Hepatocyte (in vitro differentiated cells): Measurements from ENCODE around the gene SYNE4. TPM values are rescaled to one million over a fixed set of nuclear protein-coding genes. Genes with fewer than 3 reads are reported as not detected.

Experiments
- DNase-seq: peaks from one replicate; pipeline ENCODE4 v3.0.0-alpha.2; 2016; ENCODE audit warnings: low spot score
- H2AFZ ChIP-seq: fragments of 200-600 bp; sonication (generic); 2 replicates; pipeline ENCODE4 v1.6.0; 2016; ENCODE audit warnings: antibody characterized with exemption, mild to moderate bottlenecking
- H3K27ac ChIP-seq: fragments of 200-600 bp; sonication (generic); 2 replicates; pipeline ENCODE4 v1.5.1; 2016; ENCODE audit warnings: mild to moderate bottlenecking
- H3K27me3 ChIP-seq: fragments of 200-600 bp; sonication (generic); 2 replicates; pipeline ENCODE4 v1.6.1; 2016
- H3K36me3 ChIP-seq: fragments of 200-600 bp; sonication (generic); replicated peaks from 2 replicates; pipeline ENCODE4 v1.5.1; 2016; ENCODE audit warnings: low read depth; ENCODE audit not compliant: insufficient read depth
- H3K4me1 ChIP-seq: fragments of 200-600 bp; sonication (generic); 2 replicates; pipeline ENCODE4 v1.5.1; 2016; ENCODE audit warnings: mild to moderate bottlenecking, moderate library complexity; ENCODE audit not compliant: insufficient read depth
- H3K4me2 ChIP-seq: fragments of 200-600 bp; sonication (generic); 2 replicates; pipeline ENCODE4 v1.6.0; 2016
- H3K4me3 ChIP-seq: fragments of 200-600 bp; sonication (generic); 2 replicates; pipeline ENCODE4 v1.5.1; 2016; ENCODE audit warnings: mild to moderate bottlenecking
- H3K79me2 ChIP-seq: fragments of 200-600 bp; sonication (generic); 2 replicates; pipeline ENCODE4 v1.6.0; 2017; ENCODE audit warnings: mild to moderate bottlenecking
- H3K9me2 ChIP-seq: fragments of 200-600 bp; sonication (generic); replicated peaks from 2 replicates; pipeline ENCODE4 v1.6.0; 2017; ENCODE audit warnings: mild to moderate bottlenecking; ENCODE audit not compliant: insufficient read depth
- H3K9me3 ChIP-seq: fragments of 200-600 bp; sonication (generic); 2 replicates; pipeline ENCODE4 v1.5.1; 2016; ENCODE audit warnings: low read depth, mild to moderate bottlenecking
- H4K20me1 ChIP-seq: fragments of 200-600 bp; sonication (generic); 2 replicates; pipeline ENCODE4 v1.6.0; 2016; ENCODE audit warnings: mild to moderate bottlenecking; ENCODE audit not compliant: insufficient read depth, poor library complexity, severe bottlenecking
- CTCF ChIP-seq: fragments of 200-600 bp; sonication (generic); IDR thresholded peaks from 2 replicates; pipeline ENCODE4 v1.5.1; 2016; ENCODE audit warnings: antibody characterized with exemption, mild to moderate bottlenecking; ENCODE audit not compliant: poor library complexity
- EZH2 ChIP-seq: fragments of 200-600 bp; sonication (generic); IDR thresholded peaks from 2 replicates; pipeline ENCODE4 v1.6.1; 2016; ENCODE audit warnings: antibody characterized with exemption, mild to moderate bottlenecking, borderline replicate concordance
- EZH2phosphoT487 ChIP-seq: fragments of 200-600 bp; sonication (generic); IDR thresholded peaks from one replicate; pipeline ENCODE4 v1.6.1; 2018; ENCODE audit warnings: antibody characterized with exemption, mild to moderate bottlenecking, low read depth, moderate library complexity; ENCODE audit not compliant: unreplicated experiment, severe bottlenecking
- WGBS: methylation state at CpG from one replicate; pipeline ENCODE4 v1.1.6; 2016; ENCODE audit warnings: low lambda C conversion rate; ENCODE audit errors: missing lambda C conversion rate; 5-methylcytosine and 5-hydroxymethylcytosine counted together
- polyA plus RNA-seq: library from polyadenylated mRNA; unstranded; fragments of >200 nt; fragmentation: Nextera tagmentation; extraction: Ambion mirVana; gene quantifications from 2 replicates; pipeline ENCODE4 v1.2.1, GENCODE V29; 2016
- total RNA-seq: library from RNA; depleted of rRNA; stranded (reverse); fragments of >200 nt; gene quantifications from 2 replicates; pipeline ENCODE4 v1.2.3, GENCODE V29; 2014

The SYNE4 gene
- total and polyA plus RNA-seq, 2 experiments from 2014 or later, result 6.5 to 19.8 TPM

DNA sequence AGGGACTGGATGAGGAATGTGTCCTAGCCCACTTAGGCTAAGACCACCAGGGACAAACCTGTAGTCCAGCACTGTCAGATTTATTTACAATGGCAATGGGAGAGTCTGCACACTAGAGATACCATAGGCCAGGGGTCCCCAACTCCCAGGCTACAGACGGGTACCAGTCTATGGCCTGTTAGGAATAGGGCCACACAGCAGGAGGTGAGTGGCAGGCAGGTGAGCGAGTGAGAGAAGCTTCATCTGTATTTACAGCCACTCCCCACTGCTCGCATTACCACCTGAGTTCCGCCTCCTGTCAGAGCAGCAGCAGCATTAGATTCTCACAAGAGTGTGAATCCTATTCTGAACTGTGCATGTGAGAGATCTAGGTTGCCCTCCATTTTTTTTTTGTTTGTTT is 43.0 kb upstream of the SYNE4 start:
- H3K9me3 ChIP-seq, result no peaks in the 10 kb centered on the region
- no peaks in the 10 kb centered on the region for H4K20me1 ChIP-seq
- WGBS, result 87% methylated on average over 4 of the region's 4 CpGs
- no peaks in the 10 kb centered on the region for H3K36me3 ChIP-seq
- peaks cover 17% of the 10 kb centered on the region for H3K79me2 ChIP-seq
- H3K27me3 ChIP-seq, result no peaks in the 10 kb centered on the region
- DNase-seq, result no peak
- H3K4me3 ChIP-seq, result no peak overlapping the region
- peaks cover 9% of the 10 kb centered on the region for H3K4me1 ChIP-seq
- no peak overlapping the region for H3K27ac ChIP-seq
- H3K4me2 ChIP-seq, result no peak overlapping the region
- H3K9me2 ChIP-seq, result no peaks in the 10 kb centered on the region
- no peak overlapping the region for H2AFZ ChIP-seq
- TF ChIP-seq EZH2 (no peak), EZH2phosphoT487 (no peak), CTCF (no peak)

DNA sequence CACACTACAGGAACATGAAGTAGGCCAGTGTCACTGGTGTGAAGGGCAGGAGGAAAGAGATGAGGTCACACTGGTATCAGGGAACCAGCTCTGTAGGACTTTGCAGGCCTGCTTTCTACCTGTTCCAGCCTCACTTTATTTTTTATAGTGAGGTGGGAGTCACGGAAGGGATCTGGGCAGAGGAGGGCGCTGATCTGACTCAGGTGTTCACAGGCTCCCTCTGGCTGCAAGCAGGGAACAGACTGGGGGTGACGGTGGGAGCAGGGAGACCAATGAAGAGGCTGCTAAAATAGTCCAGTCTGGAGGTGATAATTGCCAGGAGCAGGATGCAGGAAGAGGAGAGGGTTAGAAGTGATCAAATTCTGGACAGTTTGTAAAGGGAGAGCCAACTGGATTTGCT is 42.6 kb upstream of the SYNE4 start:
- 42% methylated on average over 3 of the region's 3 CpGs for WGBS
- H3K27ac ChIP-seq, result no peak overlapping the region
- H3K4me2 ChIP-seq, result no peak overlapping the region

DNA sequence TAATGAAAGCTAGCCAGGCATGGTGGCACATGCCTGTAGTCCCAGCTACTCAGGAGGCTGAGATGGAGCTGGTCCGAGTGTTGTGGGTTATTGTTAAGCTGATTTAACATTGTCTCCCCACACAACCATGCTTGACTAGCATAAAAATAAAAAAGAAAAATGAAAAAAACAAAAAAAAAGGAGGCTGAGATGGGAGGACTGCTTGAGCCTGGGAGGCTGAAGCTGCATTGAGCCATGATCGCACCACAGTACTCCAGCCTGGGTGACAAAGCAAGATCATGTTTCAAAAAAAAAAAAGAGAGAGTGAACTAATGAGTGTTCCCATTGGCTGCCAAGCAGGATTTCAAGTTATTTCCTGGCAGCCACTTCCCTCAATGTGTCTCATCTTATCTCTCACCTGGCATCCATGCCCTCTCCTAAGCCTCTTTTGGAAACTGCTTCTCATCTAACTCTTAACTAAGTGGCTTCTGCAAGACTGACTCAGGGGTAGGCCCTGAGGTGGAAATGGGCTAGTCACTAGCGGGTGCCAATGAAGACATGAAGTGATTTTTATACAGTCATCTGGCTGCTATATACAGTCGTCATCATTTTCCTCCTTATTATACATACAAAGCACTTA is 40.6 kb upstream of the SYNE4 start:
- WGBS, result 95% methylated on average over 4 of the region's 4 CpGs
- Histone ChIP-seq H4K20me1 (no peaks in the 10 kb centered on the region), H3K36me3 (no peaks in the 10 kb centered on the region), H2AFZ (no peak overlapping the region), H3K27me3 (no peaks in the 10 kb centered on the region), H3K79me2 (peaks cover 13% of the 10 kb centered on the region), H3K4me1 (peaks cover 8% of the 10 kb centered on the region), H3K4me2 (no peak overlapping the region), H3K4me3 (no peak overlapping the region), H3K27ac (no peak overlapping the region), H3K9me3 (no peaks in the 10 kb centered on the region), H3K9me2 (no peaks in the 10 kb centered on the region)
- DNase-seq, result no peak
- TF ChIP-seq EZH2phosphoT487 (no peak), CTCF (no peak), EZH2 (no peak)

More for the DNA sequence above, 42.6 kb upstream of the SYNE4 start:
- Histone ChIP-seq H2AFZ (no peak overlapping the region), H3K4me3 (no peak overlapping the region), H3K27me3 (no peaks in the 10 kb centered on the region), H3K4me1 (peaks cover 9% of the 10 kb centered on the region), H3K9me3 (no peaks in the 10 kb centered on the region), H3K9me2 (no peaks in the 10 kb centered on the region), H3K36me3 (no peaks in the 10 kb centered on the region), H4K20me1 (no peaks in the 10 kb centered on the region), H3K79me2 (peaks cover 17% of the 10 kb centered on the region)
- no peak for TF ChIP-seq EZH2
- no peak for TF ChIP-seq EZH2phosphoT487
- TF ChIP-seq CTCF, result peak; percentile 41
- peak; percentile 44 for DNase-seq
